Activated CD4-positive, alpha-beta T cell treated with anti-CD3 and anti-CD28 coated beads for 36 hours (primary cell): ENCODE data around the gene KCNIP3. TPM values are rescaled to one million over a fixed set of nuclear protein-coding genes. Genes with fewer than 3 reads are reported as not detected.
A peak's percentile ranks its signal among the peaks of the same experiment; 100 is the strongest.

Experiments used
- ATAC-seq: fragments of 200-7000 bp; cut with Tn5 transposase; one replicate; pipeline ENCODE4 v1.10.0; 2021; ENCODE audit warnings: mild to moderate bottlenecking, moderate library complexity
- CTCF ChIA-PET: fragments of 350-600 bp; sonication (Branson Sonifier 250); formaldehyde crosslinking; loops from one replicate; lab custom pipeline; 2021; ENCODE audit warnings: antibody characterized with exemption; lab: Charles Lee
- POLR2A ChIA-PET: fragments of 350-600 bp; sonication (Branson Sonifier 250); formaldehyde crosslinking; loops from one replicate; lab custom pipeline; 2021; ENCODE audit warnings: antibody characterized with exemption, inconsistent platforms; lab: Charles Lee
- DNase-seq: peaks from one replicate; pipeline ENCODE4 v3.0.0-alpha.2; 2020
- H3K27ac Mint-ChIP-seq: one replicate; pipeline ENCODE4 v1.8.0; 2021; ENCODE audit warnings: mixed read lengths
- H3K27me3 Mint-ChIP-seq: one replicate; pipeline ENCODE4 v1.8.0; 2021; ENCODE audit warnings: mixed read lengths
- H3K36me3 Mint-ChIP-seq: one replicate; pipeline ENCODE4 v1.8.0; 2021; ENCODE audit warnings: low read depth, mixed read lengths
- H3K4me1 Mint-ChIP-seq: one replicate; pipeline ENCODE4 v1.8.0; 2021; ENCODE audit warnings: mixed read lengths
- H3K4me3 Mint-ChIP-seq: one replicate; pipeline ENCODE4 v1.8.0; 2021; ENCODE audit warnings: mild to moderate bottlenecking, moderate library complexity, mixed read lengths
- H3K9me3 Mint-ChIP-seq: one replicate; pipeline ENCODE4 v1.8.0; 2021; ENCODE audit warnings: low read depth, mixed read lengths
- intact Hi-C, 2 experiments: fragments of 100-400 bp; cut with DNase I in 1 of 2; cut with micrococcal nuclease in 1 of 2; formaldehyde crosslinking; loops; one replicate each; pipeline versions ENCODE4 v1.14.2 to v1.15.1; 2022 to 2024; cut with DNase I, micrococcal nuclease
- total RNA-seq, 2 experiments: library from RNA; stranded (reverse); gene quantifications; one replicate each; pipeline ENCODE4 v1.2.3, GENCODE V29; 2021

The KCNIP3 gene
- total RNA-seq, 2 experiments from 2014 or later, result not detected

- ChIA-PET CTCF (interaction anchor here (0.7 kb wide), 1 partner anchor 386 kb away, joined by 3 read pairs; no protein-coding TSS in a partner anchor), POLR2A (no interaction called here)
- DNase-seq (no peak), ATAC-seq (no peak)
- Mint-ChIP-seq H3K4me3 (no peak overlapping the region), H3K4me1 (no peaks in the 10 kb centered on the region), H3K27ac (no peak overlapping the region), H3K36me3 (no peaks in the 10 kb centered on the region), H3K27me3 (no peaks in the 10 kb centered on the region), H3K9me3 (no peaks in the 10 kb centered on the region)
- intact Hi-C loops, result no loop called here
These were observed 20.7 kb downstream of the KCNIP3 start for GRCh38 chr2:95317665-95318425.

DNA sequence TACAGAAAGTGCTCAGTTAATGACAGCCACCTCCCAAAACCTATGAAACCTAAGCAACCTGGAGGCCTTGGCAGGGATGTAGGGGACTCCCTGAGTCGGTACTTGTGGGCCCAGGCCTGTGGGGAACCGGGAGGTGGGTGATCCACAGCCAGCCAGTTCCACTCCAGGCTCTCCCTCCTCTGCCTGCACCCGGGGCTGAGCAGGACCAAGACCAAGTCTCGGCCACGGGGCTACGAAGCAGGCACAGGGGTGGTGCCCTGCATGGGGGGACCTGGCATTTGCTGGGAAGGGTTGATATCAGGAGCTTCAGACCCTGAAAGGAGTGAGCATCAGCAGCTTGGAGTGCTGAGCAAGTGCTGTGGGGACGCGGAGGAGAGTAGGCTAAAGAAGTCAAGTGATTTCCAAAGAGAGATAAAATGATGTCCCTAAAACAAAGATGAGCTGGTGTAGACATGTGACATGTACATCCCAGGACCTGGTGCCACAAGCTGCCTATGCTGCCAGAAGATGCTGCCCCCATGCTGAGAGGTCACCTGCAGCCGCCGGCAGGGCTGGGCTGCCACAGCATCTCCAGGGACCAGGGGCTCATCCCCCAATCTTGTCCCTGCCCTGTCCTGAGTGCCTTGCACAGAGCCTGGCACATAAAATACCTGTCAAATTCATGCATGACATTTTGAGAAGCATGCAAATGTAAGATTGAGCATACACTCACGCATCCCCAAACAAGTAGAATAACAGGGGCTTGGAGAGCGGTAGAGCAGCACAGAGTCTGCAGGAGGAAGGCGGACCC, 21.5 kb downstream of the KCNIP3 start:
- Mint-ChIP-seq H3K27ac (no peak overlapping the region), H3K4me3 (no peak overlapping the region), H3K4me1 (no peaks in the 10 kb centered on the region), H3K27me3 (no peaks in the 10 kb centered on the region), H3K36me3 (no peaks in the 10 kb centered on the region), H3K9me3 (no peaks in the 10 kb centered on the region)
- intact Hi-C loops, result no loop called here
- CTCF ChIA-PET, result no interaction called here
- POLR2A ChIA-PET, result no interaction called here
- ATAC-seq, result no peak
- no peak for DNase-seq

DNA sequence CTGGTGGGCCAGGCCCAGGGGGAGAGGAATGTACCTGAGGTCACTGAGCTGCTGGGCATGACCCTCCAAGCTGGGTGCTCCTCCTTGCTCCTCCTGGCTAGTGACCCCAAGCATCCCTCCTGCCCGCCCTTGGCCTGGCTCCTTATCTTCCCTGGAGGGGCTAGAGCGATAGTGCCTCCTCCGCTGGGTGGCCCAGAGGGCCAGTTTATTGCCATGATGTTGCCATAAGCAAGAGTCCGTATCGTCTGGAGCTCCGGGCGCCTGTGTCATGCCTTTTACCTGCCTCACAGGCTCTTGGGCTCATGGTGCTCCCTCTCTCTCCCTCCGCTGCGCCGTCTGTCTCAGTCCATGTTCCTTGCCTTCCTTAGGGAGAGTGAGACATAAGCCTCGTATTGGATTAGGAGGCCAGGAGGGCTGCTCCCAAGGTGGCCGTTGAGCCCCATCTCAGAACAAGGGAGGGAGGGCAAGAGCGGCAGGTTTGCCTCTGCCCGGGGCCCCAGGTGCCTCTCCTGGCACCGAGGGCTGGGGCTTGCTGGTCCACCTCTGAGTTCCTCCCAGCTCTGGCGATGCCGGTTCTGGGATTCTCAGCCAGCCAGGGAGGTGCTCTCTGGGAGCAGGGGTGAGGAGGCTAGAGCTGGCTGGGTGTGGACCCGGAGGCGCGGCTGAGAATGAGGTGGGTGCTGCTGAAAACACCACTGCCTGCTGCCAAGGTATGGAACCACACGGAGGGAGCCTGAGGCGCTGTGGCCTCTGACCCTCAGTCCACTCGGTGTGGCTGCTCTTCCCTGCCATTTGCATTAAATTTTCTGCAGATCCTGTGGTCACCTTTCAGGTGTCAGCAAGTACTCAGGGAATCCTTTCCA, 22.6 kb downstream of the KCNIP3 start:
- DNase-seq, result no peak
- ChIA-PET CTCF (no interaction called here), POLR2A (no interaction called here)
- Mint-ChIP-seq H3K4me1 (no peaks in the 10 kb centered on the region), H3K36me3 (no peaks in the 10 kb centered on the region), H3K4me3 (no peak overlapping the region), H3K27me3 (no peaks in the 10 kb centered on the region), H3K9me3 (no peaks in the 10 kb centered on the region), H3K27ac (no peak overlapping the region)
- intact Hi-C loops, result no loop called here
- ATAC-seq, result no peak

- ChIA-PET POLR2A (no interaction called here), CTCF (no interaction called here)
- no peaks in the 10 kb centered on the region for H3K36me3 Mint-ChIP-seq
- no peak overlapping the region for H3K27ac Mint-ChIP-seq
- ATAC-seq (no peak), DNase-seq (no peak)
- H3K4me1 Mint-ChIP-seq, result no peaks in the 10 kb centered on the region
- H3K27me3 Mint-ChIP-seq, result no peaks in the 10 kb centered on the region
- H3K9me3 Mint-ChIP-seq, result no peaks in the 10 kb centered on the region
- intact Hi-C loops, result no loop called here
- no peak overlapping the region for H3K4me3 Mint-ChIP-seq
These were observed 23.2 kb downstream of the KCNIP3 start for GRCh38 chr2:95320344-95320712.

DNA sequence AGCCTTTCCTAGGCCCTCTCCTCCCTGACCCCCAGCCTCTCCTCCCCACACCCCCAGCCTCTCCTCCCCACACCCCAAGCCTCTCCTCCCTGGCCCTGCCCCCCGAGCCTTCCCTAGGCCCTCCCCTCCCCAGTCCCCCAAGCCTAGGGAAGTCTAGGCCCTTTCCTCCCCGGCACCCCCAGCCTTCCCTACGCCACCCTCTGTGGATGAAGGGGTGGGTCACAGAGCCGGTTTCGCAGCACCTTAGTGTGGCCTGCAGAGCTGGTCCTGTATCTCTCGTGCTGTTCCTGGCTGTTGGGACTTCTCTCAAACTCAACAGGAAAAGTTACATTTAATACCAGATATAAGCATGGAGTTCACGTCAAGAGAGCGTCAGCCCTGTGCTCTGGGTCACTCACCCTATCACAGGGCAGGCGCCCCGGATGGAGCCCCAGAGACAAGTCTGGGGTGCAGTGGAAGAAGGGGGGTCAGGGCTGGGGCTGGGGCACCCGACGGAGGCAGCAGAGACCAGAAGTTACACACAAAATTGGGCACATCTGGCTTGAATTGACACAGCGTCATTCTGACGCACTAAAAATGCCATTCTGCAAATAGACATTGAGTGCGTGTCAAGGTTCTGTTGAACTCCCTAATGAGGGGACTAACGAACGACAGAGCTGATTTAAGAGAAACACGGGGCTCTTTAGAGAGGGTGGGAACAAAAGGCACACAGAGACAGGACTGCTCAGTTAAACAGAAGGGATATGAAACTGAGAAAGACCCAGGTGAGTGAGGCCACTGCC, 24.0 kb downstream of the KCNIP3 start:
- no peak for ATAC-seq
- Mint-ChIP-seq H3K4me1 (no peaks in the 10 kb centered on the region), H3K4me3 (no peak overlapping the region), H3K36me3 (no peaks in the 10 kb centered on the region), H3K9me3 (no peaks in the 10 kb centered on the region), H3K27me3 (no peaks in the 10 kb centered on the region), H3K27ac (no peak overlapping the region)
- intact Hi-C loops, result no loop called here
- ChIA-PET CTCF (interaction anchor here (0.6 kb wide), 1 partner anchor 31 kb away, joined by 3 read pairs; no protein-coding TSS in a partner anchor), POLR2A (no interaction called here)
- no peak for DNase-seq

- intact Hi-C loops, result no loop called here
- Mint-ChIP-seq H3K27ac (no peak overlapping the region), H3K4me3 (no peak overlapping the region), H3K36me3 (no peaks in the 10 kb centered on the region), H3K27me3 (no peaks in the 10 kb centered on the region), H3K4me1 (no peaks in the 10 kb centered on the region), H3K9me3 (no peaks in the 10 kb centered on the region)
- ChIA-PET POLR2A (no interaction called here), CTCF (interaction anchor here (0.7 kb wide), 1 partner anchor 29 kb away, joined by 3 read pairs; no protein-coding TSS in a partner anchor)
- peak; percentile 47 for DNase-seq
- peak; percentile 68 for ATAC-seq
These were observed 26.4 kb downstream of the KCNIP3 start for GRCh38 chr2:95323347-95324155.

- H3K4me1 Mint-ChIP-seq, result no peaks in the 10 kb centered on the region
- no peaks in the 10 kb centered on the region for H3K9me3 Mint-ChIP-seq
- H3K27ac Mint-ChIP-seq, result no peak overlapping the region
- no peak overlapping the region for H3K4me3 Mint-ChIP-seq
- intact Hi-C loops, result no loop called here
- ChIA-PET POLR2A (no interaction called here), CTCF (no interaction called here)
- H3K27me3 Mint-ChIP-seq, result no peaks in the 10 kb centered on the region
- no peak for ATAC-seq
- no peak for DNase-seq
- no peaks in the 10 kb centered on the region for H3K36me3 Mint-ChIP-seq
These were observed 27.9 kb downstream of the KCNIP3 start for GRCh38 chr2:95325026-95325425.

DNA sequence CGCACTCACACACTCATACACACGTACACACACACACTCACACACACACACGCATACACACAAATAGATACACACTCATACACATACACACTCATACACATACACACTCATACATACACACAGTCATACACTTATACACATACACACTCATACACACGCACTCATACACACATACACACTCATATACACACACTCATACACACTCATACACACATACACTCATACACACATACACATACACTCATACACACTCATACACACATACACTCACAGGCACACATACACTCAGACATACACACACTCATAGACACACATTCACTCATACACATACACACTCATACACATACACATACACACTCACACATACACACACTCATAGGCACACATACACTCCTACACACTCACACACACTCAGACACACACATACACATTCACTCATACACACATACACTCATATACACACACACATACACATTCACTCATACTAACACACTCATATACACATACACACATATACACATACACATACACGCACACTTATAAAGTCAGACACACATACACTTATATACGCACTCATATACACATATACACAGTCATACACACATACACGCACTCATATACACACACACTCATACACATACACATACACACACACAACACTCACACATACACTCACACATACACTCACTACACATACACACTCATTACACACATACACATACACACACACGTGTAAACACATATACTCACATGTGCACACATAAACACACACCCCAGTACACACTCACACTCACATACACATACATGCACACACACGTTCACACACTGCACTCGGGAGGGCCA, 28.7 kb downstream of the KCNIP3 start:
- no peaks in the 10 kb centered on the region for H3K27me3 Mint-ChIP-seq
- H3K36me3 Mint-ChIP-seq, result no peaks in the 10 kb centered on the region
- POLR2A ChIA-PET, result no interaction called here
- no peak for DNase-seq
- H3K4me1 Mint-ChIP-seq, result no peaks in the 10 kb centered on the region
- no peak overlapping the region for H3K4me3 Mint-ChIP-seq
- intact Hi-C loops, result no loop called here
- no peak for ATAC-seq
- no peak overlapping the region for H3K27ac Mint-ChIP-seq
- H3K9me3 Mint-ChIP-seq, result no peaks in the 10 kb centered on the region
- CTCF ChIA-PET, result no interaction called here

GRCh38 chr2:95326433-95327140, 29.4 kb downstream of the KCNIP3 start:
- Mint-ChIP-seq H3K27me3 (no peaks in the 10 kb centered on the region), H3K36me3 (no peaks in the 10 kb centered on the region)

More at GRCh38 chr2:95326433-95327140, 29.4 kb downstream of the KCNIP3 start:
- ChIA-PET CTCF (no interaction called here), POLR2A (no interaction called here)
- intact Hi-C loops, result no loop called here
- Mint-ChIP-seq H3K27ac (no peak overlapping the region), H3K4me3 (no peak overlapping the region), H3K4me1 (no peaks in the 10 kb centered on the region), H3K9me3 (no peaks in the 10 kb centered on the region)
- ATAC-seq (no peak), DNase-seq (no peak)
